Activated CD4-positive, alpha-beta memory T cell treated with anti-CD3 and anti-CD28 coated beads, Interleukin-2, amount 10 ng/mL, durations not matched to agents 7 days and 5 days (primary cell): ENCODE data around the gene RWDD2A. TPM values are rescaled to one million over a fixed set of nuclear protein-coding genes. Genes with fewer than 3 reads are reported as not detected.

ENCODE experiments used
- total RNA-seq, 2 experiments: library from RNA; stranded (reverse); gene quantifications; one replicate each; pipeline ENCODE4 v1.2.3, GENCODE V29; 2021

The RWDD2A gene
- total RNA-seq, 2 experiments from 2014 or later: 1.9 to 2.3 TPM

Other genes starting within 250 kb of the RWDD2A start
- gene UBE3D, start 127.5 kb upstream of the RWDD2A start, total RNA-seq: 1 to 10 TPM; 3.8 to 4.8 TPM
- 10 to 100 TPM; 12.5 to 13.3 TPM for gene DOP1A, start 125.7 kb upstream of the RWDD2A start, total RNA-seq
- 10 to 100 TPM; 18.6 to 20.7 TPM for gene PGM3, start 92 bp upstream of the RWDD2A start, total RNA-seq
- under 1 TPM; 0.10 to 0.13 TPM for gene ME1, start 237.7 kb downstream of the RWDD2A start, total RNA-seq